WTC11 (cell line): Measurements from ENCODE around the gene SPAG8. TPM values are rescaled to one million over a fixed set of nuclear protein-coding genes. Genes with fewer than 3 reads are reported as not detected.

Source experiments
- ATAC-seq: fragments of 200-7000 bp; cut with Tn5 transposase; 2 replicates; pipeline ENCODE4 v1.10.0; 2021; ENCODE audit warnings: mild to moderate bottlenecking, moderate library complexity
- CTCF ChIA-PET: fragments of 300-600 bp; sonication (Branson Sonifier 250); formaldehyde crosslinking; loops from one replicate; lab custom pipeline; 2021; ENCODE audit warnings: antibody characterized with exemption; lab: Charles Lee
- POLR2A ChIA-PET: fragments of 350-600 bp; sonication (Branson Sonifier 250); formaldehyde crosslinking; loops from one replicate; lab custom pipeline; 2021; ENCODE audit warnings: antibody characterized with exemption; lab: Charles Lee
- DNase-seq: peaks from one replicate; pipeline ENCODE4 v3.0.0; 2021; ENCODE audit warnings: low spot score
- H3K27ac Mint-ChIP-seq: 2 replicates; pipeline ENCODE4 v1.8.0; 2021; ENCODE audit warnings: mixed read lengths
- H3K27me3 Mint-ChIP-seq: 2 replicates; pipeline ENCODE4 v1.8.0; 2021; ENCODE audit warnings: low read depth, mild to moderate bottlenecking, moderate library complexity, mixed read lengths
- H3K36me3 Mint-ChIP-seq: 2 replicates; pipeline ENCODE4 v1.8.0; 2021; ENCODE audit warnings: mixed read lengths
- H3K4me1 Mint-ChIP-seq: 2 replicates; pipeline ENCODE4 v1.8.0; 2022; ENCODE audit warnings: mixed read lengths
- H3K4me3 Mint-ChIP-seq: 2 replicates; pipeline ENCODE4 v1.8.0; 2021; ENCODE audit warnings: mild to moderate bottlenecking, moderate library complexity, mixed read lengths
- H3K9me3 Mint-ChIP-seq: 2 replicates; pipeline ENCODE4 v1.8.0; 2021; ENCODE audit warnings: mixed read lengths
- AR ChIP-seq: fragments of 250-450 bp; sonication (Bioruptor Pico); IDR thresholded peaks from 2 replicates; pipeline ENCODE4 v1.9.0; 2021; ENCODE audit warnings: mild to moderate bottlenecking
- CBFB ChIP-seq: sonication (generic); formaldehyde crosslinking; IDR thresholded peaks from 2 replicates; pipeline ENCODE4 v1.8.1; 2022; ENCODE audit warnings: mild to moderate bottlenecking, low read depth, missing genetic modification reagents
- E2F5 ChIP-seq: sonication (generic); formaldehyde crosslinking; IDR thresholded peaks from 2 replicates; pipeline ENCODE4 v1.8.1; 2022; ENCODE audit warnings: mild to moderate bottlenecking, moderate library complexity, missing genetic modification reagents
- EMX1 ChIP-seq: fragments of 250-450 bp; sonication (Bioruptor Pico); IDR thresholded peaks from 2 replicates; pipeline ENCODE4 v1.8.0; 2021; ENCODE audit warnings: mild to moderate bottlenecking
- FOXP1 ChIP-seq: sonication (generic); formaldehyde crosslinking; IDR thresholded peaks from 2 replicates; pipeline ENCODE4 v1.8.0; 2022; ENCODE audit warnings: missing genetic modification reagents, mild to moderate bottlenecking, moderate library complexity, borderline replicate concordance
- FOXP4 ChIP-seq: sonication (generic); formaldehyde crosslinking; IDR thresholded peaks from 2 replicates; pipeline ENCODE4 v1.8.0; 2022; ENCODE audit warnings: mild to moderate bottlenecking, missing genetic modification reagents
- HMGXB4 ChIP-seq: sonication (generic); formaldehyde crosslinking; IDR thresholded peaks from 2 replicates; pipeline ENCODE4 v1.8.1; 2023; ENCODE audit warnings: mild to moderate bottlenecking, moderate library complexity, missing genetic modification reagents
- JUN ChIP-seq: sonication (generic); formaldehyde crosslinking; IDR thresholded peaks from 2 replicates; pipeline ENCODE4 v1.8.0; 2023; ENCODE audit warnings: mild to moderate bottlenecking, missing genetic modification reagents
- MLX ChIP-seq: sonication (generic); formaldehyde crosslinking; IDR thresholded peaks from 2 replicates; pipeline ENCODE4 v1.8.1; 2023; ENCODE audit warnings: mild to moderate bottlenecking, missing genetic modification reagents, moderate library complexity
- MXD4 ChIP-seq: fragments of 250-450 bp; sonication (Bioruptor Pico); IDR thresholded peaks from 2 replicates; pipeline ENCODE4 v1.8.0; 2021; ENCODE audit warnings: mild to moderate bottlenecking, moderate library complexity, borderline replicate concordance
- NR1H2 ChIP-seq: sonication (generic); formaldehyde crosslinking; IDR thresholded peaks from 2 replicates; pipeline ENCODE4 v1.9.0; 2021; ENCODE audit warnings: mild to moderate bottlenecking, moderate library complexity, missing genetic modification reagents
- TP53 ChIP-seq: sonication (generic); formaldehyde crosslinking; IDR thresholded peaks from 2 replicates; pipeline ENCODE4 v1.8.1; 2023; ENCODE audit warnings: mild to moderate bottlenecking, missing genetic modification reagents
- ZMAT4 ChIP-seq: fragments of 250-450 bp; sonication (Bioruptor Pico); IDR thresholded peaks from 2 replicates; pipeline ENCODE4 v1.9.0; 2021; ENCODE audit warnings: mild to moderate bottlenecking
- ZNF121 ChIP-seq: sonication (generic); formaldehyde crosslinking; IDR thresholded peaks from 2 replicates; pipeline ENCODE4 v1.8.0; 2023; ENCODE audit warnings: missing genetic modification reagents
- ZNF317 ChIP-seq: sonication (generic); formaldehyde crosslinking; IDR thresholded peaks from 2 replicates; pipeline ENCODE4 v1.8.1; 2023; ENCODE audit warnings: low read depth, mild to moderate bottlenecking, moderate library complexity, missing genetic modification reagents, borderline replicate concordance
- total RNA-seq: library from RNA; stranded (reverse); gene quantifications from 3 replicates; pipeline ENCODE4 v1.2.3, GENCODE V29; 2021

The SPAG8 gene
- total RNA-seq, 1 experiment from 2014 or later: 0.72 TPM

GRCh38 chr9:35828716-35829083 lies 16.6 kb upstream of the SPAG8 start, which contains the start of gene FAM221B:
Gene FAM221B, minus strand, starts transcription at chr9:35828732. Its CDS starts 2,571 bp downstream, at chr9:35826161.
- H3K36me3 Mint-ChIP-seq: no peaks in the 10 kb centered on the region
- TF ChIP-seq MXD4 (CRISPR knock-in tag) (no peak), ZNF121 (CRISPR knock-in tag) (0 out of 2 replicates have a peak, but pooled peaks have one; percentile 8)
- DNase-seq (peak; percentile 81), ATAC-seq (peak; percentile 52)
- ChIA-PET POLR2A (interaction anchor here (0.6 to 1.0 kb wide), 4 partner anchors 15 to 290 kb away, joined by 3 to 5 read pairs (median 3); partner anchors contain the start of gene SPAG8), CTCF (interaction anchor here (0.6 to 2.7 kb wide), 19 partner anchors 11 to 225 kb away, joined by 3 to 27 read pairs (median 4); partner anchors contain the start of gene HINT2)
- peak within 1 kb of the TSS; percentile 77 for H3K27ac Mint-ChIP-seq
- H3K27me3 Mint-ChIP-seq: peaks cover 2% of the 10 kb centered on the region; the same call in 1 of the 2 replicates
- no peaks in the 10 kb centered on the region for H3K9me3 Mint-ChIP-seq
- peaks cover 26% of the 10 kb centered on the region for H3K4me1 Mint-ChIP-seq
- H3K4me3 Mint-ChIP-seq: peak within 1 kb of the TSS; percentile 75

- Mint-ChIP-seq H3K4me3 (no peak overlapping the region; the same call in 1 of the 2 replicates), H3K36me3 (no peaks in the 10 kb centered on the region), H3K4me1 (peaks cover 33% of the 10 kb centered on the region), H3K27me3 (peaks cover 2% of the 10 kb centered on the region; the same call in 1 of the 2 replicates), H3K27ac (no peak overlapping the region), H3K9me3 (no peaks in the 10 kb centered on the region)
- ChIA-PET CTCF (interaction anchor here (1.9 to 4.8 kb wide), 5 partner anchors 13 to 55 kb away, joined by 9 to 79 read pairs (median 22); partner anchors contain the start of gene HINT2), POLR2A (no interaction called here)
- ATAC-seq: no peak
- TF ChIP-seq MLX (CRISPR knock-in tag): no peak
- no peak for TF ChIP-seq NR1H2
- TF ChIP-seq TP53: no peak
- no peak for TF ChIP-seq MXD4 (CRISPR knock-in tag)
- no peak for TF ChIP-seq AR (CRISPR knock-in tag)
- no peak for TF ChIP-seq FOXP4
- TF ChIP-seq E2F5: no peak
- no peak for TF ChIP-seq HMGXB4 (CRISPR knock-in tag)
- no peak for TF ChIP-seq FOXP1 (CRISPR knock-in tag)
- no peak for TF ChIP-seq ZMAT4 (CRISPR knock-in tag)
- no peak for TF ChIP-seq JUN
- TF ChIP-seq EMX1 (CRISPR knock-in tag): no peak
- no peak for TF ChIP-seq CBFB
- TF ChIP-seq ZNF317 (CRISPR knock-in tag): no peak
- no peak for DNase-seq
Observed at GRCh38 chr9:35827486-35827885, 15.4 kb upstream of the SPAG8 start.
